NCI-H1930 (cell line): ENCODE data around the gene MLPH.
"Not testable (repeated sequence)": the region's sequence is repeated elsewhere in the genome, so short reads cannot be mapped to it uniquely, and the experiment has no call there.

Source experiments
- DNase-seq, 2 experiments: peaks; one replicate each; lab custom pipeline; 2025; lab: John Stamatoyannopoulos, UW

Gene MLPH

DNA sequence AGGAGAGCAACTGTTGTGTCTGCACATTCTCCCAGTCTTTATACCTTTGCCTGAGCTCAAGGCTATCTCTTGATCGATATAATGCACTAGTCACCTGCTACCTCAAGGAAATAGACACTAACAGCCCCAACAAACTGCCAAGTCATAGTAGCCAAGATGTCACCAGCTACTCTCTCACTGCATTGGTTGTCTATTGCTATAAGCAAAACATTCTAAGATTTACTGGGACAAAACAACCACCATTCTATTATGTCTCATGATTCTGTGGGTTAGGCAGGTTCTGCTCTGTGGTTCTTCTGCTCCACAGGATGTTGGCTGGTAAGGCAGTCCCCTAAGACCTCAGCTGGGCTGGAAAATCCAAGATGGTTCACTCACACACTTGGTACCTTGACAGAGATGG lies 28.5 kb upstream of the MLPH start:
- DNase-seq = no peak

DNA sequence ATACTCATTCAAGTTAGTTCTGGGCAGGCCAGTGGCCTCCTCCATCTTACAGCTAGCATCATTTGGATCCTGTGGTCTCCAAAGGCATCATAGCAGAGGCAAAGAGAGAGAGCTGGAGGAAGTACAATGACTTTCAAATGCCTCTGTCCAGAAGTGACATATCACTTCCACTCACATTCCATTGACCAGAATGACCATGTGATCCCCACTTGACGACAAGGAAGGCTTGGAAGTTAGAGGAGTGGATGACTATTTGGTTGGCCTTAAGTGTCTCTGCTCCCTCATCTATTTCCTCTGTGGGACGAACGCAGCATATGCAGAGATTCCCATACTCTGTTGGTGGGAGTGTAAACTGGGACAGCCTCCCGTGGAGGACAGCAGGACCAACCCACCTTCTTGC lies 27.8 kb upstream of the MLPH start:
- DNase-seq = no peak

DNA sequence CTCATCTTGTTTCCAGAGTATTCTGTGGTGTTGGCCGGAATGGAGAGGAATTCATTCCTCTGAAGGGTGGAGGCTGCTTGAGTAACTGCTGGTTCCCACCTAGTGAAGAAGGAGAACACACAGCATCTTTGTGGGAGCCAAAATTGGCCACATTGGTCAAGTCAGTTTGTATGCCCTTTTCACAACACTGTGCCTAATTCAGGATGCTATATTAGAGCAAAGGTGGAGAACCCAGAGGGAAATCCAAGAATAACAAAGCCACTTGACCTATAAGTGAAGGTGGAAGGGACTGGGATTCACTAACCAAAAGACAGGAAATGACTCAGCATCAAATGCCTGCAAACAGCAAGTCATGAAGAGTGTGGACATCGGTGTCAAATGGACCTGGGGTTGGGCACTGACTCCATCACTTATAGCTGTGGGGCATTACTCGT lies 27.3 kb upstream of the MLPH start:
- DNase-seq = no peak

DNA sequence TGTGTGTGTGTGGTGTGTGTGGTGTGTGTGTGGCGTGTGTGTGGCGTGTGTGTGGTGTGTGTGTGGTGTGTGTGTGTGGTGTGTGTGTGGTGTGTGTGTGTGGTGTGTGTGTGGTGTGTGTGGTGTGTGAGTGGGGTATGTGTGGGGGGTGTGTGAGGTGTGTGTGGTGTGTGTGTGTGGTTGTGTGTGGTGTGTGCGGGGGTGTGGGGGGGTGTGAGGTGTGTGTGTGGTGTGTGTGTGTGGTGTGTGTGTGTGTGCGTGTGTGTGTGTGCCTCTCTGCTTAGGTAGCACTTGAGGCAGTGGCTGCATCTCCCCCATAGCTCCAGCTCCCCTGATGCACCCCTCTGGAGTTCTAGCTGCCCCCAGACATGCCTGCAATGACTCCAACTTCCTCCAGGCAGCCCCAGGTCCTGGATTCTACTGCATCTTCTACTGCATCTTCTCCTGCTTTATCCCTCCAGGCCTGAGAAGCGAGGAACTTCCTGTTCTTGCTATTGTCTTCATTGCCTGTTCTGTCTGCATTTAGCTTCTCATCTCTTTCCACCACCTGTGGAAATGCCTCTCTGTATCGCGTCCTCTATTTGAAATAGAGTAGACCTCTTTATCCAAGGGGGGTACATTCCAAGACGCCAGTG lies 22.2 kb upstream of the MLPH start:
- DNase-seq = no peak

DNA sequence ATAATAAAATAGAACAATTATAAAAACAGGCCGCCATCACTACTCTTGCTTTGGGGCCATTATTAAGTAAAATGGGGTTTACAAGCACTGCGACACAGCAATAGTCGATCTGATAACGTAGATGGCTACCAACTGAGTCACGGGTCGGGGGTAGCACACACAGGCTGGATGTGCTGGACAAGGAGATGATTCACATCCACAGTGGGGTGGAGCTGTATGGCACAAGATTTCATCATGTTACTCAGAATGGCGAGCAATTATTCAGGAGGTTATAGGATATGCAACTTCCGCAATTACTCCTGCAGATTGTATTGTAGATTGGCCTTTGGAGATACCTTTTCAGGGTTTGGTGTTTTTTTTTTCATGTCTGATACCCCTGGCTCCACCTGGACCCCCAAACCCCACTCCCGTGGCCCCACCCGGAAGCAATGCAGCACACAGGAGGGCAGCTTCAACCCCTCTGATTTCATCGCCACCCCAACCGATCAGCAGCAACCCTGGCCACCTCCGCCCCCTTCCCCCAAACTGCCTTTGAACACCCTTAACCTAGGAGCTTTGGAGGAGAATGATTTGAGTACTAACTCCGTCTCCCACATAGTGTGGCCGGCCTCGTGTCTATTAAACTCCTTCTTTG lies 21.4 kb upstream of the MLPH start:
- DNase-seq = no peak

DNA sequence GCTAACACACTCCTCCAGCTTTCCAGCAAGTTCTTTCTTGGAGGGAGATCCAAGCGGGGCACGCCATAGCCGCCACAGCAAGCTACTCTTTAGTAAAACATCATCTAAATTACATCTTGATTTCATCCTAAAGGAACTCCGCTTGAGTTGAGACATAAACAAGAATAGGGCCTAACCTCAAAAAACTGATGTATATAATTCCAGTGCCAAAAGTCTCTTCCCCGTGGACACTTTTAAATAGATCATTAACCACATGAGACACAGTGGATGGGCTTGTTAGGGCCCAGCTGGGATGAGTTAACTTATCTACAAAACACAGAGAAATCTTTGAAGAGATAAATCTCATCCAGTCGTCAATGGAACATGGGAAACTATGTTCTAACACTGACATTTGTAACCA lies 20.8 kb upstream of the MLPH start:
- DNase-seq = no peak

DNA sequence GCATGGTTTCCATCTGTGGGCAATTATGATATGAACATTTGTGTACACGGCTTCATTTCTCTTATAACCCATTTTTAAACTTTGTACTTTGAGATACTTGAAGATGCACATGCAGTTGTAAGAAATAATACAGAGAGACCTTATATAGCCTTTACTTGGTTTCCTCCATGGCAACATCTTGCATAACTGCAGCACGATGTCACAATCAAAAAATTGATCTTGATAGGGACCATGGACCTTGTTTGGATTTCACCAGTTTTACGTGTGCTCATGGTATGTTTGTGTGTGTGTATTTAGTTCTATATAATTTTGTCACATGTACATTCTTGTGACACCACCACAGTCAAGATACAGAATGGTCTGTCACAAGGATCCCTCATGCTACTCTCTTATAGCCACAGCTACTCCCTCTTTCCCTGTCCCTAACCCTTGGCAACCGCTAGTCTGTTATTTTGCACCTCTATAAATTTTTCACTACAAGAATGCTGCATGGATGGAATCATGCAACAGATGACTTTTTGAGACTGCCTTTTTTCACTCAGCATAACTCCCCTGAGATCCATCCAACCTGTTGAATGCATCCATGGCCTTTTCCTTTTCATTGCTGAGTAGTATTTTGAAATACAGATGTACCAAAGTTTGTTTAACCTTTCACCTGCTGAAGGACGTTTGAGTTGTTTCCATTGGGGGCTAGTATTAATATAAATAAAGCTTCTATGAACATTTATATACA lies 19.4 kb upstream of the MLPH start:
- DNase-seq = no peak

DNA sequence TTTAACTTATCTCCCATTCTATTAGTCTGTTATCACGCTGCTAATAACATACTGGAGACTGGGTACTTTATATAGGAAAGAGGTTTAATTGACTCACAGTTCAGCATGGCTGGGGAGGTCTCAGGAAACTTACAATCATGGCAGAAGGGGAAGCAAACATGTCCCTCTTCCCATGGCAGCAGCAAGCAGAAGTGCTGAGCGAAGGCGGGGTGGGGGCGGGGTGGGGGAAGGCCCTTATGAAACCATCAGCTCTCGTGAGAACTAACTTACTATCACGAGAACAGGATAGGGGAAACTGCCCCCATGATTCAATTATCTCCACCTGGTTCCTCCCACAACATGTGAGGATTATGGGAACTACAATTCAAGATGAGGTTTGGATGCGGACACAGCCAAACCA lies 17.6 kb upstream of the MLPH start:
- DNase-seq = not testable (repeated sequence)

DNA sequence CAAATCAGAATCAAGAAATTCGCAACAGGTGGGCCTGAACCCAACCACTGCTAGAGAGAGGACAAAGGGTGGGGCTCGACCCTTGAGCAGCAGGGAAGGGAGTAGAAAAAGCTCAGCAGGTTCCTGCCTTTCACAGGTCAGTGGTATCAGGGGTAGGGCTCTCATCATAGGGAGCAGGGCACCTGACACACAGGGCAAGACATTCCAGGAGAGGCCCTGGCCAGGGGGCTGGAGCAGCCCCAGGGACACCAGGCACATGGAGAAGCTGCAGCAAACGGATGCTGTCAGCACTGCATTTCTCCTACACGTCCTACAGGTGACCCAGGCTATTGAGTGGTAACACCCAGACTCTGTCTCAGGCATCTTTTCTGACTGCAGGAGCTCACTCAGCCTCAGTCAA lies 17.2 kb upstream of the MLPH start:
- no peak for DNase-seq

DNA sequence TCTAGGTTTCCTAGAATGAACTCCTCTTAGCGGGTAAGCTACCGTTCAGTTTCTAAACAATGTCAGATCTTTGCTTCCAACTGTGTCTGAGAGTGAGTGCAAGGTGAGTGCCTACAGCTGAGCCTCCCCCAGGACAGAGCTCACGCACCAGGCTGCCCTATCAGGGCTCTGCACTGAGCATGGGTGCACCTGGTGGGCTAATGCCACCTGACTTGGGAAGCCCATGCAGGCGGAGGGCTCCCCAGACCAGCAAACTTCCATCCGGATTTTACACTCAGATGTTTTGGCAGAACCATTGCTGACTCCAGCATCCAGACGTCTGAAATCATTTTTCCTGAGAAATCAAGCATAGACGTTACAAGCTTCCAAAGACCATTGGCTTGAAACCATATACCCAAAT lies 16.1 kb upstream of the MLPH start:
- DNase-seq = no peak

DNA sequence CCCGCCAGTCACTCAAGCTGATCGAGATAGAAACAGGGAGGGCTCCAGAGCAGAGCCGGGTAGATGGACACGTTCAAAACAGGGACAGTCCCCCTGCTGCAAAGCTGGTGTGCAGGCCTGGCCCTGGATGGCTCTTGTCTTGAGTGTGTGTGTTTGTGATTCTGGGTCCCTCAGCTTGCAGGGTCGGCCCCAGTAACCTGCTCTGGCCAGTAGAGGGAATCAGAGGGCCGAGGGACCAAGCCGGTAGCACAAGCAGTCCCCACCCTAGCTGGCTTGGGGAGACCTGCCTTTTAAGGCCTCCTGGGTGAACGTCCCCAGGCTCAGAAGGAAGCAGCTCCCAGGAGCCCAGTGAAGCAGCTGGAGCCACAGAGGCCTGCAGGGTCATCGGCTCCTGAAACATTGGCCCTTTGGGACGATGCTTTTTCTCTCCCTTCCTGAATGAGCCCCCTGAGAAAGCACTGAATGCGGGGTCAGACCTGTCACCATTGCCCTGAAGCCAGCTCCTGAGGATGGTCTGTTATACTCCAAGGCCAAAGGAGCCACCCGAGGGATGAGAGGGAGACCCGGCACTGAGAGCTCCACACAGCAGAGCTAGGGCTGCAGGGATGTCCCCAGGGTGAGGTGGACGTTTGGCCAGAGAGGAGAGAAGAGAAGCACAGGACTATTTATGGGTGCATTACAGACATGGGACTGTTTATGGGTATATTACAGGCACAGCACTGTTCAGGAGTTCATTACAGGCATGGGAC lies 15.4 kb upstream of the MLPH start:
- DNase-seq = peak in 1 of 2 experiments; percentile 8

DNA sequence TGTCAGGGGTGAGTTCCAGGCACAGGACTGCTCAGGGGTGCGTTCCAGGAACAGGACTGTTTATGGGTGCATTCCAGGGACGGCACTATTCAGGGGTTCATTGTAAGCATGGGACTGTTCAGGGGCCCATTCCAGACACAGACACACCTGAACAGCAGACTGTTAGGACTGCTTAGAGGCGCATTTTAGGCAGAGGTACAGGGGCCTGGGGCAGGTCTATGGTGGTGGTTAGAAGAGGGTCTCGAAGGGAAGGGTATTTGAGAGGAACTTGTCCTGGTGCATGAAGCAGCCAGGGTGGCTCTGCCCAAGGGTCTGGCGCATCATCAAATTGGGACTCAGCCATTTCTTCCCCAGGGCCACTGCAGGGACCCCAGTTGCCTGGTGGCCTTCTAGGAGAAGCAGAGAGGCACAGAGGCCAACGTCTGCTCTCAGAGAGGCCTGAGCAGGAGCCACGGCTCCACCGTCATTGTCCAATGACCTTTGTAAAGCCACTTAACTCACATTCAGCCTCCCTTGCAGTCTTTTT lies 14.8 kb upstream of the MLPH start:
- DNase-seq = no peak

DNA sequence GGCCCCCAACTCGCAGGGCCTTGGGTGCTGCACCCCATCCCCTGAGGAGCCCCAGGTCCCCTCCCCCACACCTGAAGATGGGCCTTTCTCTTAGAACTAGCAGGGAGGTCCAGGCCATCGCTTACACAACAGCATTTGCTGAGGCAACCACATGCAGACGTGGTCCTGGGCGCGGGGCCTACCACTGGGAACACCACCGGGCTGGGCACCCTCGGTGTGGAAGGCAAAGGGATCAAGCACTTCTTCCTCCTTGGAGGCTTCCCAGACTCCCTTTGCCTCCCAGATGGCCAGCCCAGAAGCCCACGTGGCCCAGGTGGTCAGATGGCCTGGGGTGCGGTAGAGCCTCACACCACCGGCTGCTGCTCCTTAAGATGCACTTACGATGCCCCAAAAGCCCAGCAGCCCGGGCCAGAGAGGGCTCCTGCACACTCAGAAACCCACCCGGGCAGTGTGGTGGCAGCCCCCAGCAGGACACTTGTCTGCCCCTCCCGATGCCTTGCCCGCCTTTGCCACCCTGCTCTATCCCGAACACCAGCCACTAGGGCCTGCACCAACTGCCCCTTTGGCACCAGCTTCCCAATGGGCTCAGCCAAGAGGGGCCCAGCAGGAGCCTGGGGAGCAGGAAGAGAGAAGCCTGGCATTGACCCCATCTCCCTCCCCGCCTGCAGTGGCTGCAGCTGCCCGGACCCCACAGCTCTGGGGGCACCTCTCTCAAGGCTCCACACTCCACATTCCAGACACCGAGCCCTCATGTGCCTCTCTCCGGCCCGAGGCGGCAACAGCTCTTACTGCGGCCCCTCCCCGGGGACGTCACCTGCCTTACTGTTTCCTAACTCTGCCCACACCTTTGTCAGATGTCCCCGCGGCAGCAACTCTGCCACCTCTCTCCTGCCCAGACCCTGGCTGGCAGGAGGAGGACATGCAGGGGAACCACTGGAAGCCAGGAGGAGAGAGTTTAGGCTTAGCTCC lies 13.9 kb upstream of the MLPH start:
- DNase-seq = no peak

DNA sequence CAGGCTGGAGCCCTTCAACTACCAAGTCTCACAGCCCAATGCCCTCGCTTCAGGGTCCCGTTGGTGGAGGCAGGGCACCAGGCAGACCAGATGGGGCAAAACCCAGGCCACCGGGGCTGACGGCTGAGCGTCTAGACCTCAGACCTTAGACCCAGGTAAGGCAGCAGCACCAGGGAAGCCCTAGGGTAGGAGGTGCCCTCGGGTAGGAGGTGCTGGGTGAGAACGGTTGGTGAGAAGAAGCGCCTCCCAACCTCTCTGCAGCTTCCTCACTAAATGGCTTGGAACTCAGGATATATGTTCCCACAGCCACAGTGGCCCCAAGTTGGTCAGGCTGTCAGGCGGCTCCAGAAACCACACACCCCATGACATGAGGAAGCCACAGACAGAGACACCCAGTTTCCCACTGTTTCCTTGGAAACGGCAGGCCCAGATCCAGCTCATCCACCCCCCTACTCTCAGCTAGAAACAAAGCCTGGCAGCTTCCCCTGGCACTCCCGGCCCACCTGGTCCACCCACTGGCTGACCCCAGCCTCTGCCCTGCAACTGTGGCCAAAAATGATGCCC lies 13.1 kb upstream of the MLPH start:
- DNase-seq = no peak

DNA sequence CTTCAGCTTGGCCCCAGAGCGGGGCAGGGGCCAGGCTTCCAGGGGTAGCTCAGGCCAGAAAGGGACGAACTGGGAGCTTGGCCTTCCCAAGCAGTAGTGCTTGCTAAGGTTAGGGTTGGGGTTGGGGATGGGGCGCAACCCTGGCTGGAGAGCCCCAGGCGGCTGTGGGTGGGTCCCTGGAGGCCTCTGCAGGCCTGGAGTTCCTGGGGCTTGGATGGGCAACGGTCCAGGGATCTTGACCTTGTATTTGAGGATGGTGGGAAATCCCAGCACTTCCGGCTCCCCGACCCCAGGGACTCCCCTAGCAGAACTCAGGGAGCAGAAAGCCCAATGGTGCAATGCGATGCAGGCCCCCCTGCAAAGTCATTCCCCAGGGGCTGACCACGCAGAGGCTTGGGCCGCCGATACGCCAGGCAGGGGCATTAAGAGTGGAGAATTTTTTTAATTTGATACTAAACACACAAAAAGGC lies 12.6 kb upstream of the MLPH start:
- DNase-seq = no peak

DNA sequence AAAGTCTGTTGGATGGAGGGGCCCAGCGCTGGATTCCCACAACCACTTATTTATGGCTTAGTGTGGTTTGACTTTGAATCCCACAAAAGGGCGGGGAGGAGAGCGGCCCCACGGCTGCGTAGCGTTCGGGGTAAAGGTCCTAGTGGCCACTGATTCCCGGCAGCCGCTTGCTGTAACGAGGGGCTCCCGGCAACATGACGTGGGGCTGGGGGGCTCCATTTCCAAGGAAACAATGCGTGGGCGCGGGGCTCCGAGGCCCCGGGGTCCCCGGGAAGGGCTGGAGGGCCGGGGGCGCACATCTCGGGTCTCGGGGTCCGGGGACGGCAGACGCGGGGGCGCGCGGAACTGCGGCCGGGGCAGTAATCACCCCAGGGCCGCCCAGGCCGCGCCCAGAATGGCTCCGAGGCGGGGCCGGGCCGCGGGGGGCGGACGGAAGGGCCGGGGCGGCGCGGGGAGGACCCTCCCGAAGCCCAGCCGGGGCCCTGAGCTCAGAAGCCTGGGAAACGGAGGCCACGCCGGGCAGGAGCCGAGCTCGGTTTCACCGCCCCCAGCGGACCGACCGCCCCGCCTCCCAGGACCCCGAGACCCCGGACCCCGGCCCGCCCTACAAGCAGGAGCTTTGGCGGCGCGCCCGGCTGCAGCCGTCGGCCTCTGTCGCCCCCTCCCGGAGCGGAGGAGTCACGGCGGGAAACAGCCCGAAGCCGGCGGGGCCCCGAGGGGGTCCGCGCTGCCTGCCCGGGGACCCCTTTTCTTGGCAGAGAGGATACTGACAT lies 11.9 kb upstream of the MLPH start:
- peak; percentile 50 to 68 for DNase-seq

DNA sequence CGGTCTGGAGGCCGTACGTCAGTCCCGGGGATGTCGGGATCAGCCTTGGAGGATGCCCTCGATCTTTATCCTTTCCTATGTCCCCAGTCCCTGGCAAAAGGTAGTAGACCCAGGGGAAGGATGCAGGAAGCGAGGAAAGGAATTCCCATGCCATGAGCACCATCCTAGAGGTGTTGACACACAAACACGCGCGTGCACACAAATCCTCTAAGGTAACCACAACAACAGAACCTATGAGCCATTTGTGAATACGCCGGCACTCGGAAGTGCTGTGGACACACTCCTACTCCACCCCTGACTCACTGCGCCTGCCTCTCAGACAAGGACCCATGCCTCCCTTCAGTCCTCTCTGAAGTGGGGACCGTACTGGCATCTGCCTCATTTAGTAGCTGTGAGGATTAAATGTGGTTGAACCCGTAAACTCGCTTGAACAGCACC lies 11.3 kb upstream of the MLPH start:
- no peak for DNase-seq

DNA sequence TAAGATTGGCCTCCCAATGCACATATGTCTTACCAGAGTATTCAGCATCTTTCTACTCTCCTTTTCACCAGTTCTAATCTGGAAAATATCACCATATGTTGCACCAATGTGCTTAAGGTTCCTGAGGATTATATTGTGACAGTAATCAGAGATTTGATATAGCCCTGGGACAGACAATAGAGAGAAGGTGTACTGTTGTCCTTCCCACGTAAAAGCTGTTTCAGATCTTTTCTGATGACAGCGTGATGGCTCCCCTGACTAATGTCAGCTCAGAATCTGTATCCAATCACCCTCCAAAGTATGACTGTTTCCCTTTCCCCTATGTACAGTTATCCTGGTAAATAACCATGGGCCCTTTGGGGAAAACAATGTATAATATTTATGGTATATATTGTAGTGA lies 9.0 kb upstream of the MLPH start:
- no peak for DNase-seq

DNA sequence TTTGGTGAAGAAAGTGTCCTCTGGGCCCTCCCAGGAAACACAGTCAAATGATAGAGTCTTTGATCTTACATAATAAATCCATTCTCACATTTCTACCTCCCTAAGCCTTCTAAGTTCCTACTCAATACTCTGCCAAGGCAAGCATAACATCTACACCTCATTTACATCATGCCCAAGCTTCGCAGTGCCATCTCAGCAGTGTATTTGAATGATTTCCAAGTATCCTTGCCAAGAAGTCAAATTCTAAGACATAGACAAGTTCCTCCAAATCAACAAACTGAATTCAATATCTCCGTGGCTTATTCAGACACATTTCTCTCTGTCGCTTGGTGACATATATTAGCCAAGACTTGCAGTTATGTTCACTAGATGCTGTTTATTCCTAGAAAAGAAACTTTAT lies 8.1 kb upstream of the MLPH start:
- no peak for DNase-seq

DNA sequence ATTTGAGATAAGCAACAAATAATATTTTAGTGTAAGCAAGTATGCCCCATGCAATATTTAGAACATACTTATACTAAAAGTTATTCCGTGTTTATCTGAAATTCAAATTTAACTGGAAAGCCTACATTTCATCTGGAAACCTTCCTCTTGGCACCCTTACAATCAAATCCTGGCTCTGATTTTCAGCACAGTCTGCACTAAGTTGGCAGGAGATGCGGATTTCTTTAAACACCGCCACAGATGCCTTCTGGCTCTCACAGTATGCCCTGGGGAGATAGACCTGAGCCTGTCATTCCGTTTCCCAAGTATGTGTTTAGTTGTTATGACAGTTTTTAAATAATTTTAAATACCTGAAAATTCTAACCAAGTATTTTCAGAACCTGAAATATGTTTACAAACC lies 7.3 kb upstream of the MLPH start:
- no peak for DNase-seq
